ENCODE results near the gene XAGE1B.
"Not testable (repeated sequence)": the region's sequence is repeated elsewhere in the genome, so short reads cannot be mapped to it uniquely, and the experiment has no call there.

The XAGE1B gene

GRCh38 chrX:52516987-52517325 is at the start of gene XAGE1B:
TSS of gene XAGE1B (minus strand) at chrX:52517063. CDS start at chrX:52515527, 1,536 bp downstream.
- DNase-seq = not testable (repeated sequence)

DNA sequence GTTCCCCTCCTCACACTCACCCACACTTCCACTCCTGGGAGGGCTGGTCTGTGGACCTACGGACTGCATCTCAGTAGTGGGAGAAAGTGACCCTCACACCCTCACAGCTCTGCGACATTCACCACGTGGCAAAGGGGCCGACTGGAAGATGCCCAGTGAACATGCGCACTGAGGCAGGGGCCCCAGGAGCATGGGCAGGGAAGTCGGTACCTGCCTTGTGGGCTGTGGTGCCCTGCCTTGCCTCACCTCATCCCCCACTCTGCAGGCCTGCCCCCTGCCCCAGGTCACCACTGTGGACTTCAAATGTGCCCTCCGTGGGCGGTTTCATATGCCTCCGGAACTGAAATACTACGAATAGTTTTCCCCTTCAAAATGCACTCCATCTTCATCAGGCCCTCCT is 46.2 kb upstream of the XAGE1B start:
- DNase-seq = no peak

DNA sequence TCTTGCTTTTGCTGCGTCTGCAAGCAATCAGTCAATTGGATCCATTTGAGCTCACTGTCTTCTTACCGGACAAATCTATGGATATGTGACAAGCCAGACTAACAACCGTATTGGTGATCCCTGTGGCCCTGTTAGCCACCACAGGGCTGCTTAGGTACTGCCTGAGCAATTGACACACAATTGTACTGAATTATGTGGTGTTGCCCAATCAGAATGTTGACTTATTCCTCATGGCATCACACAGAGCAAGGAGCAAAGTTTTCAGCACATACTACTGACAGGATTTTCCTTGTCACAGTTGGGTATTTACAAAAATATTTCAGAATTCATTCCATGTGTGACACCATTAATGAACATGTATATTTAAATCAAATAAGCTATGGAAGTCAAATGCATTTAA is 41.3 kb upstream of the XAGE1B start:
- DNase-seq = no peak

DNA sequence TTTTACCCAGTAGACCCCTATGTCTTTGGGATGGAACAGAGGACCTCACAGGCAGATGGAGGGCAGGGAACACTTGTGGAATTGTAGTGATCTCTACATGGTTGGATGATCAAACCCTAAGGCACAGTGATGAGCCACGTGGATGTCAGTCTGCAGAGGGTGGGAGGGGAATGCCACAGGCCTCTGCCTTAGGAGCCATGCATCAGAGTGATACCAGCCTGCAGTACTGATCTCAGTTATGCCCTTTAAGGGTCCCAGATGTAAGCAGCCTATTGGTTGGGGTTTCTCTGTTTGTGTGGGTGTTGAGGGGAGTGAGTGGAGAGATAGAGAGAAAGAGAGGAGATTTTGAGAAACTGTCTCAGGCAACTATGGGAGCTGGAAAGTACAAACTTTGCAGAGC is 39.9 kb upstream of the XAGE1B start:
- DNase-seq = no peak

DNA sequence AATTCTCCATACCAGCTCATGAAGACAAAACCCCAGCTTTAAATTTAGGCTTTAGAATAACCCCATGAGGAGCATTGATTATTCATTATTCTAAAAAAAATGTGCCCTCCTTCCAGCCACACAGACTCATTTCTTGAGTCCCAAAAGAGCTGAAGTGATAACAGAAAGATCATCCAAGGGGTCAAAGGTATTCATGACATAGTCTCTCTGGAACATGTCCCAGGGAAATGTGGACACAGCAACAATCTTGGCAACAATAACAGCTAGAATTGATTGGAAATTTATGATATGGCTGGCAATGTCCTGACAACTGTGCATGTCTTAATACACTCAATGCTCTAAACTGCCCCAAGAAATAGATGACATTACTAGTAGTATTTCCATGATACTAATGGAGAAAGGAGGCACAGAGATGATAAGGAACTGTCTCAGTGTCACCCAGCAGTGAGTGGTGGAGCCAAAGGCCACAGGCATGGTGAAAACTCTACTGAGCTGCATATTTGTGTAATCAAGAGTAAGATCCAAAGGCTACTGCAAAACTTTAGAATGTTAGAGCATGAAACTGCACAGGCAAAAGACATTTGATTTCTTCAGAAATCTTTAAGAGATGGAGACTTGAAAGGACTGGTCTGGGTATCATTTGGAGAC is 37.3 kb upstream of the XAGE1B start:
- no peak for DNase-seq

- DNase-seq = not testable (repeated sequence)
Measured at GRCh38 chrX:52548769-52549168, 31.9 kb upstream of the XAGE1B start.

- no peak for DNase-seq
Measured at GRCh38 chrX:52544147-52544840, 27.4 kb upstream of the XAGE1B start.

DNA sequence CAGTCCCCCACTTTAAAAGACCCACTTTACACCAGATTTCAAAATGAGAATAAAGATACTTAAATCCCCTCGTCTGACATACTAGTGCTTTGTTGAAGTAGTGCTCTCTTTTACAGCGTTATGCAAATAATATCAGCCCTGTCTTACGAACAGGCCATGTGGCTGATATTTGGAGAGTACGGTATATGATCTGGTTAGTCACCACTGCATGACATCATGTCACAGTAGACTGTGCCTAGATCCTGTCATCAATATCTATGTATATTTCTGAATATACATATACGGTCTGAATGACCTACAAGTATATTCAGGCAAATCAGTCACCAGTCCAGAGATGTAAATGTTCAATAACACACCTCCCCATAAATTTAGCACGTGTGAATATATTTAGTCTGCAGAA is 25.4 kb upstream of the XAGE1B start:
- DNase-seq = no peak

GRCh38 chrX:52541051-52541450 is 24.2 kb upstream of the XAGE1B start:
- not testable (repeated sequence) for DNase-seq

DNA sequence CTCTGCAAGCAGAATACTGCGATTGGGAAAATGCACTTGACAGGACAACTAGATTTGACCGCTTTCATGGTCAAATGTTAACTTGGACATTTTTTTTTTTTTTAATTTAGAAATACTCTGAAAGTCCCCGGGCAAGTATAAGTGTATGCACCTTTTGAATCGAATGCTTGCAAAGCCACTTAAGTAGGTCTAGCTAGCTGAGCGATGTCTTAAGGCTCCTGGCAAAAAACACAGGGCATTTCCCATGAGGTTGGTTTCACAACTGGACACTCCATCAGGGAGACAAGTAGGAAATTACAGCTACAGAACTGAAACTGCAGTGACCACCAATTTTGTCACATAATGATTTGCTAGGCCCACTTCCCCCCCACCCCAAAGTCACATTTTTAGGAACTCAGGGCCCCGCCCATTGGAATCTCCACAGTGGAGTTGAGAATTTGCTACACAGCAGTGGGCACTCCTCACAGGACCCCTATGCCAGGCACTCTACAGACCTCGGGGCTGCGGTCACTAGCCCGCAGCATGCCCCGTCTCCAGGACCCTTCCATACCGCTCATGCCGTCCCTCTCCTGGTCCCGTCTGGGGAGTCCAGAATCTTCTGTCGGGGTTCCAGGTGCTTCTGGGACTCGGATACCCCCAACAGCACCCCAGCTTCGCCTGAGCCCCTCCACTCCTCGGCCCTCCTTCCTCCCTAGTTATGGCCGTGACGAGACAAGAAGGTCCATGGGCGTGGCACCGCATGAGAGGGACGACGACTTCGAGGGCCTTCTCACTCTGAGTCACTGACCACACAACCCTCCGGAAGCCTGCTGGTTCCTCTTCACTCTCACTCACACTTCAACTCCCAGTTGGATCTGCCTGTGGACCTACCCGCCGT is 515 bp downstream of the XAGE1B start:
- not testable (repeated sequence) for DNase-seq

- not testable (repeated sequence) for DNase-seq
Measured at GRCh38 chrX:52511126-52511525, 5.7 kb downstream of the XAGE1B start.

DNA sequence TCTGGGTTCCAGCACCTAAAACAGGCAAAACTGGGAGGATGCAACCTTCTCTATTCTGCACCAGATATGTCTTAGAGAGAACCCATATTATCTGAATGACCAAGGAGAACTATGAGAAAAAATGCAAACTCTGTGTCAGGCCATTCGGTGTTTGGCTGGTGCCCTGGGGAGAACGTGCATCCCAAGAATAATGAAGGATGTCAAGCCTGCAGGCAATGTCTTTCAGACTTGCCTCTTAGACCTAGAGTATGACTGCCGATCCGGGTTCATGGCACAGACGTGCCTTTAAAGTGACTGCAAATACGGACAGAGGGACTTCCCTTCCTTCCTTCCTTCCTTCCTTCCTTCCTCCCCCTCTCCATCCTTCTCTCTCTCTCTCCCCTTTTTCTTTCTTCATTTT is 6.9 kb downstream of the XAGE1B start:
- DNase-seq = no peak

DNA sequence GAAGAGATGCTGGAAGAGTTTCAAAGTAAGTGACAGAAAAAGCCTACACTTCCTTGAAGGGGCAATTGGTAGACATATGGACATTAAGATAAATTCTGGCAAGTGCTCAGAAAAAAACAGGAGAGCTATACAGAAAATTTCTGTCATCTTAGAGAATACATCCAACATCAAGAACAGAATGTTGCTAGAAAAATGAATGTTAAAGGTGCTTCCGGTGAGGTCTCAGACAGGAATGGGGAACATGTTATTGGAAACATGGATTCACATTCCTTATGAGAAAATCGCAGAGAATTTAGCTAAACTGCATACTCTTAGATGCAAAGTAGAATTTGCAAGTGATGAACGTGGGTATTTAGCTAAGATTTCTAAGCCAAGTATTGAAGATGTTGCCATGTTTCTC is 9.5 kb downstream of the XAGE1B start:
- DNase-seq = no peak

DNA sequence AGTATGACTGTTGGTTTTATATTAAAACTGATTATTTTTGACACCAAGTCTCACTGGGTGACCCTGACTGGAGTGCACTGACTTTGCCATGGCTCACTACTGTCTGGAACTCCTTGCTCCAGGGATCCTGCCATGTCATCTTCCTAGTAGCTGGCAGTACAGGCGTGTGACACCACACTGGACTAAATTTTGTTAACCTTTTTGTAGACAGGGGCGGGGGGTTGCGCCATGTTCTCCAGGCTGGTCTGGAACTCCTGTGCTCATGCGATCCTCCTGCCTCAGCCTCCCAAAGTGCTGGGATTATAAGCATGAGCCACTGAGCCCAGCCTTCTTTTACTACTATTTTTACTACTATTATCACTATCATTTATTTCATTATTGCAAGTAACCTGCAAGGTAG is 12.3 kb downstream of the XAGE1B start:
- DNase-seq = no peak

- not testable (repeated sequence) for DNase-seq
Measured at GRCh38 chrX:52501362-52501761, 15.5 kb downstream of the XAGE1B start.

- DNase-seq = not testable (repeated sequence)
Measured at GRCh38 chrX:52496419-52496772, 20.5 kb downstream of the XAGE1B start.

DNA sequence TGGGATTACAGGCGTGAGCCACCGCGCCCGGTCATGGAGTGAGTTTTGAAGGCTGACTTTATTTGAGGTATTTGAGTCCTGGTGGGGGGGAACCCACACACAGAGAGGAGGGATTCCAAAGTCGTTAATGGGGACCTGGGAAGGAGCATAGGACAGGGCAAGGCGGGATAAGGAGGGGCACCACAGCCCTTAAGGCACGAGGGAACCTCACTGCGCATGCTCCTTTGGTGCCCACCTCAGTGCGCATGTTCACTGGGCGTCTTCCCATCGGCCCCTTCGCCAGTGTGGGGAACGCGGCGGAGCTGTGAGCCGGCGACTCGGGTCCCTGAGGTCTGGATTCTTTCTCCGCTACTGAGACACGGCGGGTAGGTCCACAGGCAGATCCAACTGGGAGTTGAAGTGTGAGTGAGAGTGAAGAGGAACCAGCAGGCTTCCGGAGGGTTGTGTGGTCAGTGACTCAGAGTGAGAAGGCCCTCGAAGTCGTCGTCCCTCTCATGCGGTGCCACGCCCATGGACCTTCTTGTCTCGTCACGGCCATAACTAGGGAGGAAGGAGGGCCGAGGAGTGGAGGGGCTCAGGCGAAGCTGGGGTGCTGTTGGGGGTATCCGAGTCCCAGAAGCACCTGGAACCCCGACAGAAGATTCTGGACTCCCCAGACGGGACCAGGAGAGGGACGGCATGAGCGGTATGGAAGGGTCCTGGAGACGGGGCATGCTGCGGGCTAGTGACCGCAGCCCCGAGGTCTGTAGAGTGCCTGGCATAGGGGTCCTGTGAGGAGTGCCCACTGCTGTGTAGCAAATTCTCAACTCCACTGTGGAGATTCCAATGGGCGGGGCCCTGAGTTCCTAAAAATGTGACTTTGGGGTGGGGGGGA is 21.1 kb downstream of the XAGE1B start, which contains the start of gene XAGE1A:
XAGE1A (plus strand) TSS at position 264 of the 874 bp plus-strand sequence. CDS start 1,554 bp downstream, outside the sequence.
- not testable (repeated sequence) for DNase-seq

DNA sequence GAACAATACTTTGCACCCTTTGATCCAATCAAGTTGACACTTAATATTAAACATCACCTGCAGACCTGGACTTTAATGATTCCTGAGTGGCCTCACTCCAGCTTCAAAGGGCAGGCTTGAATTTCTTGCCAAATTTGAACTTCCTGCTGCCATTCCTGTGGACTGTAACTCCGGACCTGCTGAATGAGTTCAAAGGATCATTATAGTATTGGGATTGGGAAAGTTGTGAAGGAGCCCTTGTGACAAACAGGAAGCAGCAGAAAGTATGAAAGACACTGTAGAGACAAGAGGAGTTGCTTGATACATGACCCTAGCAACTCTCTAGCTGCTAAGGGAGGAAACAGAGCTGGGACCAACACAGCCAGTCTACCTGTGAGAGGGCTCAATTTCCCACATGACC is 45.6 kb downstream of the XAGE1B start:
- not testable (repeated sequence) for DNase-seq
